ENCODE measurements around the gene NAT16.

GRCh38 chr7:101123703-101124068 lies 56.4 kb downstream of the NAT16 start:
- TF ChIP-seq CTCF (conservative IDR thresholded peaks at IDR 0.05 in 1 of 2, IDR thresholded peaks at IDR 0.05 in 1 of 2; ENCODE audit: extremely low read depth in 1 of 2, insufficient read depth in 1 of 2, low read depth in 1 of 2, low read length in 2 of 2) (no peak), EZH2 (IDR thresholded peaks at IDR 0.05; ENCODE audit: borderline replicate concordance, low read length) (no peak)

Data from mammary epithelial cell (primary cell).